ENCODE results near the gene LGALS9.

LGALS9 gene

GRCh38 chr17:27630607-27631410, at the start of gene LGALS9:
LGALS9 (plus strand) TSS chr17:27631188; CDS start chr17:27631266, 78 bp downstream.
- in situ Hi-C loops (cut with HindIII; ENCODE audit: low pct_ligation_motif_present, low pct_unique_long_range_greater_than_20kb, low sequenced_read_pairs), result no loop called here
- no peak for DNase-seq

- in situ Hi-C loops (cut with HindIII; ENCODE audit: low pct_ligation_motif_present, low pct_unique_long_range_greater_than_20kb, low sequenced_read_pairs), result no loop called here
- DNase-seq, result no peak
Measured at GRCh38 chr17:27582696-27583095, 48.3 kb upstream of the LGALS9 start.

- in situ Hi-C loops (cut with HindIII; ENCODE audit: low pct_ligation_motif_present, low pct_unique_long_range_greater_than_20kb, low sequenced_read_pairs), result no loop called here
- DNase-seq, result no peak
Measured at GRCh38 chr17:27585153-27585681, 45.8 kb upstream of the LGALS9 start.

GRCh38 chr17:27585792-27586191, 45.2 kb upstream of the LGALS9 start:
- DNase-seq, result no peak
- in situ Hi-C loops (cut with HindIII; ENCODE audit: low pct_ligation_motif_present, low pct_unique_long_range_greater_than_20kb, low sequenced_read_pairs), result no loop called here

GRCh38 chr17:27586203-27586721, 44.7 kb upstream of the LGALS9 start:
- no peak for DNase-seq
- in situ Hi-C loops (cut with HindIII; ENCODE audit: low pct_ligation_motif_present, low pct_unique_long_range_greater_than_20kb, low sequenced_read_pairs), result no loop called here

- in situ Hi-C loops (cut with HindIII; ENCODE audit: low pct_ligation_motif_present, low pct_unique_long_range_greater_than_20kb, low sequenced_read_pairs), result no loop called here
- no peak for DNase-seq
Measured at GRCh38 chr17:27588354-27588753, 42.6 kb upstream of the LGALS9 start.

- no peak for DNase-seq
- in situ Hi-C loops (cut with HindIII; ENCODE audit: low pct_ligation_motif_present, low pct_unique_long_range_greater_than_20kb, low sequenced_read_pairs), result no loop called here
Measured at GRCh38 chr17:27590864-27591263, 40.1 kb upstream of the LGALS9 start.

- no peak for DNase-seq
- in situ Hi-C loops (cut with HindIII; ENCODE audit: low pct_ligation_motif_present, low pct_unique_long_range_greater_than_20kb, low sequenced_read_pairs), result no loop called here
Measured at GRCh38 chr17:27591986-27592385, 39.0 kb upstream of the LGALS9 start.

- in situ Hi-C loops (cut with HindIII; ENCODE audit: low pct_ligation_motif_present, low pct_unique_long_range_greater_than_20kb, low sequenced_read_pairs), result no loop called here
- DNase-seq, result no peak
Measured at GRCh38 chr17:27593232-27593856, 37.6 kb upstream of the LGALS9 start.

GRCh38 chr17:27593857-27594255, 37.1 kb upstream of the LGALS9 start:
- no peak for DNase-seq
- in situ Hi-C loops (cut with HindIII; ENCODE audit: low pct_ligation_motif_present, low pct_unique_long_range_greater_than_20kb, low sequenced_read_pairs), result no loop called here

- DNase-seq, result no peak
- in situ Hi-C loops (cut with HindIII; ENCODE audit: low pct_ligation_motif_present, low pct_unique_long_range_greater_than_20kb, low sequenced_read_pairs), result no loop called here
Measured at GRCh38 chr17:27595208-27595607, 35.8 kb upstream of the LGALS9 start.

- in situ Hi-C loops (cut with HindIII; ENCODE audit: low pct_ligation_motif_present, low pct_unique_long_range_greater_than_20kb, low sequenced_read_pairs), result no loop called here
- no peak for DNase-seq
Measured at GRCh38 chr17:27596096-27596495, 34.9 kb upstream of the LGALS9 start.

- in situ Hi-C loops (cut with HindIII; ENCODE audit: low pct_ligation_motif_present, low pct_unique_long_range_greater_than_20kb, low sequenced_read_pairs), result no loop called here
- no peak for DNase-seq
Measured at GRCh38 chr17:27596566-27597187, 34.3 kb upstream of the LGALS9 start.

GRCh38 chr17:27597188-27597580, 33.8 kb upstream of the LGALS9 start:
- no peak for DNase-seq
- in situ Hi-C loops (cut with HindIII; ENCODE audit: low pct_ligation_motif_present, low pct_unique_long_range_greater_than_20kb, low sequenced_read_pairs), result no loop called here

GRCh38 chr17:27597783-27598320, 33.1 kb upstream of the LGALS9 start:
- no peak for DNase-seq
- in situ Hi-C loops (cut with HindIII; ENCODE audit: low pct_ligation_motif_present, low pct_unique_long_range_greater_than_20kb, low sequenced_read_pairs), result no loop called here

- in situ Hi-C loops (cut with HindIII; ENCODE audit: low pct_ligation_motif_present, low pct_unique_long_range_greater_than_20kb, low sequenced_read_pairs), result no loop called here
- no peak for DNase-seq
Measured at GRCh38 chr17:27598337-27599050, 32.5 kb upstream of the LGALS9 start.

- in situ Hi-C loops (cut with HindIII; ENCODE audit: low pct_ligation_motif_present, low pct_unique_long_range_greater_than_20kb, low sequenced_read_pairs), result no loop called here
- DNase-seq, result no peak
Measured at GRCh38 chr17:27600471-27600870, 30.5 kb upstream of the LGALS9 start.
